ENCODE measurements around the gene KRT4. TPM values are rescaled to one million over a fixed set of nuclear protein-coding genes. Genes with fewer than 3 reads are reported as not detected.
A peak's percentile ranks its signal among the peaks of the same experiment; 100 is the strongest.

KRT4 gene
- total RNA-seq, 8 experiments from 2014 or later, result 0.14 to 1.7 (median 0.66) TPM; not detected in 3

- Histone ChIP-seq H3K4me3 (no peak overlapping the region), H3K27ac (no peak overlapping the region), H3K4me1 (replicated peaks in 1 of 2) (no peaks in the 10 kb centered on the region)
- ATAC-seq (replicated peaks in 6 of 8), result peak in 1 of 8 experiments; percentile 39
- 38 to 83% (median 61%) methylated on average over 1 to 7 of the region's 12 CpGs; no CpG with 5 or more reads in 5 of the 10 experiments for WGBS, 10 experiments
- in situ Hi-C loops (cut with MboI; ENCODE audit: low pct_unique_long_range_greater_than_20kb in 2 of 9, low sequenced_read_pairs in 9 of 9, unreplicated experiment in 9 of 9), result no loop called here
Observed at GRCh38 chr12:52847335-52848102, 33.6 kb upstream of the KRT4 start.

- WGBS, 10 experiments, result 0 to 100% (median 67%) methylated on average over 1 to 4 of the region's 8 CpGs; no CpG with 5 or more reads in 3 of the 10 experiments
- Histone ChIP-seq H3K4me1 (replicated peaks in 1 of 2) (no peaks in the 10 kb centered on the region), H3K4me3 (no peak overlapping the region), H3K27ac (no peak overlapping the region)
- in situ Hi-C loops (cut with MboI; ENCODE audit: low pct_unique_long_range_greater_than_20kb in 2 of 9, low sequenced_read_pairs in 9 of 9, unreplicated experiment in 9 of 9), result no loop called here
- no peak for ATAC-seq (replicated peaks in 6 of 8)
Observed at GRCh38 chr12:52846356-52846970, 32.5 kb upstream of the KRT4 start.

- no peaks in the 10 kb centered on the region for H3K4me1 ChIP-seq (replicated peaks in 1 of 2)
- no peak overlapping the region for H3K27ac ChIP-seq
- in situ Hi-C loops (cut with MboI; ENCODE audit: low pct_unique_long_range_greater_than_20kb in 2 of 9, low sequenced_read_pairs in 9 of 9, unreplicated experiment in 9 of 9), result no loop called here
- no peak for ATAC-seq (replicated peaks in 6 of 8)
- 67 to 100% (median 80%) methylated on average over 1 of the region's 1 CpG; no CpG with 5 or more reads in 7 of the 10 experiments for WGBS, 10 experiments
- H3K4me3 ChIP-seq, result no peak overlapping the region
Observed at GRCh38 chr12:52845946-52846345, 32.0 kb upstream of the KRT4 start.

GRCh38 chr12:52844386-52844785 is 30.5 kb upstream of the KRT4 start:
- Histone ChIP-seq H3K4me1 (replicated peaks in 1 of 2) (no peaks in the 10 kb centered on the region), H3K27ac (no peak overlapping the region), H3K4me3 (no peak overlapping the region)
- ATAC-seq (replicated peaks in 6 of 8), result no peak
- 55 to 80% methylated on average over 1 to 2 of the region's 11 CpGs; no CpG with 5 or more reads in 8 of the 10 experiments for WGBS, 10 experiments
- in situ Hi-C loops (cut with MboI; ENCODE audit: low pct_unique_long_range_greater_than_20kb in 2 of 9, low sequenced_read_pairs in 9 of 9, unreplicated experiment in 9 of 9), result no loop called here

GRCh38 chr12:52839436-52840105 is 25.7 kb upstream of the KRT4 start:
- ATAC-seq (replicated peaks in 6 of 8), result no peak
- Histone ChIP-seq H3K27ac (no peak overlapping the region), H3K4me1 (replicated peaks in 1 of 2) (peaks cover 0 to 5% of the 10 kb centered on the region in 2 donors), H3K4me3 (no peak overlapping the region)
- 10 to 97% (median 67%) methylated on average over 1 to 14 of the region's 18 CpGs; no CpG with 5 or more reads in 3 of the 10 experiments for WGBS, 10 experiments
- in situ Hi-C loops (cut with MboI; ENCODE audit: low pct_unique_long_range_greater_than_20kb in 2 of 9, low sequenced_read_pairs in 9 of 9, unreplicated experiment in 9 of 9), result no loop called here

- in situ Hi-C loops (cut with MboI; ENCODE audit: low pct_unique_long_range_greater_than_20kb in 2 of 9, low sequenced_read_pairs in 9 of 9, unreplicated experiment in 9 of 9), result no loop called here
- 32 to 60% (median 52%) methylated on average over 1 to 10 of the region's 14 CpGs; no CpG with 5 or more reads in 3 of the 10 experiments for WGBS, 10 experiments
- Histone ChIP-seq H3K4me3 (no peak overlapping the region), H3K27ac (no peak overlapping the region), H3K4me1 (replicated peaks in 1 of 2) (peaks cover 0 to 5% of the 10 kb centered on the region in 2 donors)
- ATAC-seq (replicated peaks in 6 of 8), result no peak
Observed at GRCh38 chr12:52838609-52839435, 24.9 kb upstream of the KRT4 start.

- peak in 2 of 8 experiments; percentile 5 to 7 for ATAC-seq (replicated peaks in 6 of 8)
- in situ Hi-C loops (cut with MboI; ENCODE audit: low pct_unique_long_range_greater_than_20kb in 2 of 9, low sequenced_read_pairs in 9 of 9, unreplicated experiment in 9 of 9), result no loop called here
- Histone ChIP-seq H3K27ac (no peak overlapping the region), H3K4me3 (no peak overlapping the region), H3K4me1 (replicated peaks in 1 of 2) (peaks cover 0 to 5% of the 10 kb centered on the region in 2 donors)
- 67 to 100% (median 76%) methylated on average over 1 to 6 of the region's 6 CpGs; no CpG with 5 or more reads in 4 of the 10 experiments for WGBS, 10 experiments
Observed at GRCh38 chr12:52837781-52838608, 24.1 kb upstream of the KRT4 start.

GRCh38 chr12:52837413-52837741 is 23.5 kb upstream of the KRT4 start:
- Histone ChIP-seq H3K27ac (no peak overlapping the region), H3K4me3 (no peak overlapping the region), H3K4me1 (replicated peaks in 1 of 2) (peaks cover 0 to 5% of the 10 kb centered on the region in 2 donors)
- WGBS, 10 experiments, result 60 to 82% (median 72%) methylated on average over 1 to 7 of the region's 9 CpGs; no CpG with 5 or more reads in 6 of the 10 experiments
- in situ Hi-C loops (cut with MboI; ENCODE audit: low pct_unique_long_range_greater_than_20kb in 2 of 9, low sequenced_read_pairs in 9 of 9, unreplicated experiment in 9 of 9), result no loop called here
- ATAC-seq (replicated peaks in 6 of 8), result peak in 4 of 8 experiments; percentile 50 to 99 (median 81)

GRCh38 chr12:52836491-52837412 is 22.8 kb upstream of the KRT4 start:
- peak in 3 of 8 experiments; percentile 7 to 78 (median 65) for ATAC-seq (replicated peaks in 6 of 8)
- in situ Hi-C loops (cut with MboI; ENCODE audit: low pct_unique_long_range_greater_than_20kb in 2 of 9, low sequenced_read_pairs in 9 of 9, unreplicated experiment in 9 of 9), result no loop called here
- WGBS, 10 experiments, result 47 to 100% (median 93%) methylated on average over 2 to 7 of the region's 9 CpGs; no CpG with 5 or more reads in 3 of the 10 experiments
- Histone ChIP-seq H3K4me1 (replicated peaks in 1 of 2) (peaks cover 0 to 5% of the 10 kb centered on the region in 2 donors), H3K4me3 (no peak overlapping the region), H3K27ac (no peak overlapping the region)

- peak in 2 of 8 experiments; percentile 71 to 84 for ATAC-seq (replicated peaks in 6 of 8)
- Histone ChIP-seq H3K4me1 (replicated peaks in 1 of 2) (peaks cover 0 to 5% of the 10 kb centered on the region in 2 donors), H3K4me3 (no peak overlapping the region), H3K27ac (no peak overlapping the region)
- 58 to 65% methylated on average over 3 to 4 of the region's 7 CpGs; no CpG with 5 or more reads in 8 of the 10 experiments for WGBS, 10 experiments
- in situ Hi-C loops (cut with MboI; ENCODE audit: low pct_unique_long_range_greater_than_20kb in 2 of 9, low sequenced_read_pairs in 9 of 9, unreplicated experiment in 9 of 9), result no loop called here
Observed at GRCh38 chr12:52836042-52836466, 22.1 kb upstream of the KRT4 start.
